Measurements from ENCODE around the gene TSPAN17.

The TSPAN17 gene

GRCh38 chr5:176621661-176622079, 25.6 kb upstream of the TSPAN17 start:
- H3K27ac ChIP-seq, result no peak overlapping the region
- no peak for TF ChIP-seq ZFX (IDR thresholded peaks at IDR 0.05; ENCODE audit: borderline replicate concordance)
- TF ChIP-seq CTCF (IDR thresholded peaks at IDR 0.05), result no peak

- H3K27ac ChIP-seq, result no peak overlapping the region
- TF ChIP-seq CTCF (IDR thresholded peaks at IDR 0.05), result no peak
- no peak for TF ChIP-seq ZFX (IDR thresholded peaks at IDR 0.05; ENCODE audit: borderline replicate concordance)
Observed at GRCh38 chr5:176624142-176624541, 23.1 kb upstream of the TSPAN17 start.

GRCh38 chr5:176624938-176625337, 22.3 kb upstream of the TSPAN17 start:
- no peak overlapping the region for H3K27ac ChIP-seq
- TF ChIP-seq CTCF (IDR thresholded peaks at IDR 0.05) (no peak), ZFX (IDR thresholded peaks at IDR 0.05; ENCODE audit: borderline replicate concordance) (no peak)

- no peak overlapping the region for H3K27ac ChIP-seq
- TF ChIP-seq ZFX (IDR thresholded peaks at IDR 0.05; ENCODE audit: borderline replicate concordance), result no peak
- no peak for TF ChIP-seq CTCF (IDR thresholded peaks at IDR 0.05)
Observed at GRCh38 chr5:176625512-176625911, 21.8 kb upstream of the TSPAN17 start.

GRCh38 chr5:176625966-176626875, 21.1 kb upstream of the TSPAN17 start:
- no peak overlapping the region for H3K27ac ChIP-seq
- TF ChIP-seq CTCF (IDR thresholded peaks at IDR 0.05), result no peak
- no peak for TF ChIP-seq ZFX (IDR thresholded peaks at IDR 0.05; ENCODE audit: borderline replicate concordance)

- no peak for TF ChIP-seq CTCF (IDR thresholded peaks at IDR 0.05)
- no peak for TF ChIP-seq ZFX (IDR thresholded peaks at IDR 0.05; ENCODE audit: borderline replicate concordance)
Observed at GRCh38 chr5:176626876-176627236, 20.4 kb upstream of the TSPAN17 start.

GRCh38 chr5:176627582-176627981, 19.7 kb upstream of the TSPAN17 start:
- TF ChIP-seq ZFX (IDR thresholded peaks at IDR 0.05; ENCODE audit: borderline replicate concordance) (no peak), CTCF (IDR thresholded peaks at IDR 0.05) (no peak)
- no peak overlapping the region for H3K27ac ChIP-seq

More at GRCh38 chr5:176626876-176627236, 20.4 kb upstream of the TSPAN17 start:
- no peak overlapping the region for H3K27ac ChIP-seq
